ENCODE results near the gene ZSCAN21. TPM values are rescaled to one million over a fixed set of nuclear protein-coding genes. Genes with fewer than 3 reads are reported as not detected.
A peak's percentile ranks its signal among the peaks of the same experiment; 100 is the strongest.

The ZSCAN21 gene
- total RNA-seq, 1 donor, result 9.8 TPM

DNA sequence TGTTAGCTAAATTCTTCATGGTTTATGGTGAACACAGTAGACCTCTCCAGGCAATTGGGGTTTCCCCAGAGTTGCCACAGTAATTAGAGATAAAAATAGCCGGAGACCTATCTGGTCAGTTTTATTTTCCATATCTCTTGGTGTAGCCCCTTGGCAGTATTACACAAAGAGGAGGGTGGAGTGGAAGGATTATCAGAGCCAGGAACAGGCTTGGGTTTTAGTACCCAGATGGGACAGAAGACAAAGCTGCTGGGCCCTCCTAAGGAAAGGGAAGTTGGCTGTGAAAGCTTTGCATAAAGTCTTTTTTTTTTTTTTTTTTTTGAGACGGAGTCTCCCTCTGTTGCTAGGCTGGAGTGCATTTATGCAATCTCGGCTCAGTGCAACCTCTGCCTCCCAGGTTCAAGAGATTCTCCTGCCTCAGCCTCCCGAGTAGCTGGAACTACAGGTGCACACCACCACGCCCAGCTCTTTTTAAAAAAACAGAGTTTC lies 9.7 kb downstream of the ZSCAN21 start:
- peaks cover 57% of the 10 kb centered on the region for H3K36me3 ChIP-seq (ENCODE audit: insufficient read depth, low read length)
- no peak overlapping the region for H3K27ac ChIP-seq (ENCODE audit: low read depth, low read length)
- H3K4me2 ChIP-seq (ENCODE audit: insufficient read depth, low read length), result no peak overlapping the region
- H3K4me3 ChIP-seq (ENCODE audit: insufficient read depth, low read length), result no peak overlapping the region
- no peaks in the 10 kb centered on the region for H3K27me3 ChIP-seq (ENCODE audit: insufficient read depth, low read length)
- peaks cover 4% of the 10 kb centered on the region for H3K9me3 ChIP-seq (ENCODE audit: low read depth, low read length)
- DNase-seq (ENCODE audit: insufficient read length, low spot score, missing footprints), result no peak
- TF ChIP-seq, protein P1, sequence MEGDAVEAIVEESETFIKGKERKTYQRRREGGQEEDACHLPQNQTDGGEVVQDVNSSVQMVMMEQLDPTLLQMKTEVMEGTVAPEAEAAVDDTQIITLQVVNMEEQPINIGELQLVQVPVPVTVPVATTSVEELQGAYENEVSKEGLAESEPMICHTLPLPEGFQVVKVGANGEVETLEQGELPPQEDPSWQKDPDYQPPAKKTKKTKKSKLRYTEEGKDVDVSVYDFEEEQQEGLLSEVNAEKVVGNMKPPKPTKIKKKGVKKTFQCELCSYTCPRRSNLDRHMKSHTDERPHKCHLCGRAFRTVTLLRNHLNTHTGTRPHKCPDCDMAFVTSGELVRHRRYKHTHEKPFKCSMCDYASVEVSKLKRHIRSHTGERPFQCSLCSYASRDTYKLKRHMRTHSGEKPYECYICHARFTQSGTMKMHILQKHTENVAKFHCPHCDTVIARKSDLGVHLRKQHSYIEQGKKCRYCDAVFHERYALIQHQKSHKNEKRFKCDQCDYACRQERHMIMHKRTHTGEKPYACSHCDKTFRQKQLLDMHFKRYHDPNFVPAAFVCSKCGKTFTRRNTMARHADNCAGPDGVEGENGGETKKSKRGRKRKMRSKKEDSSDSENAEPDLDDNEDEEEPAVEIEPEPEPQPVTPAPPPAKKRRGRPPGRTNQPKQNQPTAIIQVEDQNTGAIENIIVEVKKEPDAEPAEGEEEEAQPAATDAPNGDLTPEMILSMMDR (IDR thresholded peaks at IDR 0.05; ENCODE audit: extremely low read depth, low read depth, low read length), result no peak
- no peaks in the 10 kb centered on the region for H3K4me1 ChIP-seq (ENCODE audit: insufficient read depth, low read length)
- H3K79me2 ChIP-seq (ENCODE audit: insufficient read depth, low read length), result peaks cover 5% of the 10 kb centered on the region
- H4K20me1 ChIP-seq (ENCODE audit: insufficient read depth, low read length), result no peaks in the 10 kb centered on the region
- no peak overlapping the region for H2AFZ ChIP-seq (ENCODE audit: low read length)

DNA sequence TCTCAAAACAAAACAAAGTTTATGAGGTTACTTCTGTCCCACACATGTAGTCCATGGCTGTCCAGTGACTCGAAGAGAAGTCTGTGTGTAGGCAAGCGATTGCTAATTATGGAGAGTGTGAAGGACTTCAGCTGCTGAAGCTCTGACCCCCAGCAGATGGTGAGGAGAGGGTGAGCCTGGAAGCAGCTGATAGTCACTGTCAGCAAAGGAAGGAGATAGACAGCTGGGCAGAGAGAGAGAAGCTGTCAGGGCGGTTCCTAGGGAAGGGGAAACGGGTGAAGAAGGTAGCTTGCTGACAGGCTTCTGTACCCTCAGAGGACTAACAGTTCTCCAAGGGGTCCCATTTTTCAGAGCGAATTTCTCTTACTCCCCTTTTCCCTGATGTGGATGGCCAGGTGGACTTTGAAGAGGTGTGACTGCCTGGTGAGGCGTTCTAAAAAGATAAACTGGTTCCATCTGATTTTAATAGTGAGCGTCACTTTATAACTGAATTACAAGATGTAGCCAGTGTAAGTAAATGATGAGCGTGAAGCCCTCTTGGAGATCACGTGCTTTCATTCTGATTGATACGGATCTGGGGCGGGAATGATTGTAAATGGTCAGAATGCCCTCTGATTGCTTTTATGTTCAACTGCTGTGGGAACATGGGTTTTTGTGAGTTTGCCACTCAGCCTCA lies 12.1 kb downstream of the ZSCAN21 start:
- Histone ChIP-seq H2AFZ (ENCODE audit: low read length) (no peak overlapping the region), H3K4me1 (ENCODE audit: insufficient read depth, low read length) (no peaks in the 10 kb centered on the region), H3K9me3 (ENCODE audit: low read depth, low read length) (peaks cover 5% of the 10 kb centered on the region), H3K36me3 (ENCODE audit: insufficient read depth, low read length) (peaks cover 64% of the 10 kb centered on the region), H3K4me2 (ENCODE audit: insufficient read depth, low read length) (no peak overlapping the region), H4K20me1 (ENCODE audit: insufficient read depth, low read length) (no peaks in the 10 kb centered on the region), H3K27ac (ENCODE audit: low read depth, low read length) (no peak overlapping the region), H3K27me3 (ENCODE audit: insufficient read depth, low read length) (no peaks in the 10 kb centered on the region), H3K4me3 (ENCODE audit: insufficient read depth, low read length) (no peak overlapping the region), H3K79me2 (ENCODE audit: insufficient read depth, low read length) (peaks cover 2% of the 10 kb centered on the region)
- TF ChIP-seq, protein P1 (IDR thresholded peaks at IDR 0.05; ENCODE audit: extremely low read depth, low read depth, low read length), result no peak
- DNase-seq (ENCODE audit: insufficient read length, low spot score, missing footprints), result peak; percentile 80

DNA sequence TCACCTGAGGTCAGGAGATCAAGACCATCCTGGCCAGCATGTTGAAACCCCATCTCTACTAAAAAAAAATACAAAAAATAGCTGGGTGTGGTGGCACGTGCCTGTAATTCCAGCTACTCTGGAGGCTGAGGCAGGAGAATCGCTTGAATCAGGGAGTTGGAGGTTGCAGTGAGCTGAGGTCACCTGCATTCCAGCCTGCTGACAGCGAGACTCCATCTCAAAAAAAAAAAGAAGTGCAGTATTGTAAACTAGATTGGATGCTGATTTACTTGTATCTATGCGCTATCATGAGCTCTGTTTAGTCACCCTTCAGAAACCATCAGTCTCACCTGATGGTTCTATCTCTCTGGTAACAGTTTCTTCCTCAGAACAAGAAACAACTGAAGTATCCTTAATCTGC lies 13.8 kb downstream of the ZSCAN21 start:
- Histone ChIP-seq H3K79me2 (ENCODE audit: insufficient read depth, low read length) (no peaks in the 10 kb centered on the region), H3K4me3 (ENCODE audit: insufficient read depth, low read length) (no peak overlapping the region), H3K9me3 (ENCODE audit: low read depth, low read length) (peaks cover 5% of the 10 kb centered on the region), H3K27ac (ENCODE audit: low read depth, low read length) (no peak overlapping the region), H3K36me3 (ENCODE audit: insufficient read depth, low read length) (peaks cover 48% of the 10 kb centered on the region), H2AFZ (ENCODE audit: low read length) (no peak overlapping the region), H3K4me2 (ENCODE audit: insufficient read depth, low read length) (no peak overlapping the region), H4K20me1 (ENCODE audit: insufficient read depth, low read length) (no peaks in the 10 kb centered on the region), H3K4me1 (ENCODE audit: insufficient read depth, low read length) (no peaks in the 10 kb centered on the region), H3K27me3 (ENCODE audit: insufficient read depth, low read length) (no peaks in the 10 kb centered on the region)
- DNase-seq (ENCODE audit: insufficient read length, low spot score, missing footprints), result no peak
- TF ChIP-seq, protein P1 (IDR thresholded peaks at IDR 0.05; ENCODE audit: extremely low read depth, low read depth, low read length), result no peak

DNA sequence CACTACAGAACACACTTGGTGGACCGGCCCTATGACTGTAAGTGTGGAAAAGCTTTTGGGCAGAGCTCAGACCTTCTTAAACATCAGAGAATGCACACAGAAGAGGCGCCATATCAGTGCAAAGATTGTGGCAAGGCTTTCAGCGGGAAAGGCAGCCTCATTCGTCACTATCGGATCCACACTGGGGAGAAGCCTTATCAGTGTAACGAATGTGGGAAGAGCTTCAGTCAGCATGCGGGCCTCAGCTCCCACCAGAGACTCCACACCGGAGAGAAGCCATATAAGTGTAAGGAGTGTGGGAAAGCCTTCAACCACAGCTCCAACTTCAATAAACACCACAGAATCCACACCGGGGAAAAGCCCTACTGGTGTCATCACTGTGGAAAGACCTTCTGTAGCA lies 14.6 kb downstream of the ZSCAN21 start:
- H3K27me3 ChIP-seq (ENCODE audit: insufficient read depth, low read length), result no peaks in the 10 kb centered on the region
- no peak overlapping the region for H3K27ac ChIP-seq (ENCODE audit: low read depth, low read length)
- H3K9me3 ChIP-seq (ENCODE audit: low read depth, low read length), result peaks cover 5% of the 10 kb centered on the region
- H3K36me3 ChIP-seq (ENCODE audit: insufficient read depth, low read length), result peaks cover 40% of the 10 kb centered on the region
- H3K4me3 ChIP-seq (ENCODE audit: insufficient read depth, low read length), result no peak overlapping the region
- TF ChIP-seq, protein P1 (IDR thresholded peaks at IDR 0.05; ENCODE audit: extremely low read depth, low read depth, low read length), result no peak
- H3K79me2 ChIP-seq (ENCODE audit: insufficient read depth, low read length), result no peaks in the 10 kb centered on the region
- H3K4me2 ChIP-seq (ENCODE audit: insufficient read depth, low read length), result no peak overlapping the region
- no peak for DNase-seq (ENCODE audit: insufficient read length, low spot score, missing footprints)
- no peaks in the 10 kb centered on the region for H4K20me1 ChIP-seq (ENCODE audit: insufficient read depth, low read length)
- H2AFZ ChIP-seq (ENCODE audit: low read length), result no peak overlapping the region
- no peaks in the 10 kb centered on the region for H3K4me1 ChIP-seq (ENCODE audit: insufficient read depth, low read length)

Measured in osteoblast (primary cell).